Progenitor cell of endocrine pancreas (in vitro differentiated cells): ENCODE measurements around the gene DLG4. TPM values are rescaled to one million over a fixed set of nuclear protein-coding genes. Genes with fewer than 3 reads are reported as not detected.
A peak's percentile ranks its signal among the peaks of the same experiment; 100 is the strongest.
"Not testable (repeated sequence)": the region's sequence is repeated elsewhere in the genome, so short reads cannot be mapped to it uniquely, and the experiment has no call there.

Experiments
- DNase-seq: peaks from one replicate; pipeline ENCODE4 v3.0.0; 2021; ENCODE audit warnings: low spot score; ENCODE audit not compliant: unreplicated experiment
- H3K27ac Mint-ChIP-seq: 2 replicates; pipeline ENCODE4 v1.8.0; 2021; ENCODE audit warnings: mild to moderate bottlenecking, moderate library complexity, mixed read lengths
- H3K27me3 Mint-ChIP-seq: 2 replicates; pipeline ENCODE4 v1.8.0; 2021; ENCODE audit warnings: mixed read lengths
- H3K36me3 Mint-ChIP-seq: 2 replicates; pipeline ENCODE4 v1.8.0; 2022; ENCODE audit warnings: mixed read lengths; ENCODE audit not compliant: insufficient read depth
- H3K4me1 Mint-ChIP-seq: 2 replicates; pipeline ENCODE4 v1.8.0; 2021; ENCODE audit warnings: low read depth, mixed read lengths
- H3K4me3 Mint-ChIP-seq: 2 replicates; pipeline ENCODE4 v1.8.0; 2021; ENCODE audit warnings: low read depth, mild to moderate bottlenecking, moderate library complexity, mixed read lengths
- H3K9me3 Mint-ChIP-seq: 2 replicates; pipeline ENCODE4 v1.8.0; 2021; ENCODE audit warnings: low read depth, mixed read lengths
- CTCF ChIP-seq: fragments of 200-600 bp; sonication (generic); IDR thresholded peaks from one replicate; pipeline ENCODE4 v1.5.0; 2021; ENCODE audit warnings: antibody characterized with exemption, mild to moderate bottlenecking; ENCODE audit not compliant: unreplicated experiment
- total RNA-seq: library from RNA; stranded (reverse); gene quantifications from 2 replicates; pipeline ENCODE4 v1.2.1, GENCODE V29; 2021

The DLG4 gene
- total RNA-seq, 1 donor from 2014 or later, result 48.6 TPM

GRCh38 chr17:7250695-7251627 lies 31.3 kb upstream of the DLG4 start:
- peaks cover 25% of the 10 kb centered on the region for H3K4me1 Mint-ChIP-seq
- H3K27me3 Mint-ChIP-seq, result no peaks in the 10 kb centered on the region
- no peaks in the 10 kb centered on the region for H3K9me3 Mint-ChIP-seq
- peak overlapping the region; percentile 95 for H3K27ac Mint-ChIP-seq
- H3K36me3 Mint-ChIP-seq, result peaks cover 11% of the 10 kb centered on the region
- no peak for TF ChIP-seq CTCF
- DNase-seq, result no peak
- H3K4me3 Mint-ChIP-seq, result peak overlapping the region; percentile 97

- peaks cover 13% of the 10 kb centered on the region for H3K36me3 Mint-ChIP-seq
- H3K27me3 Mint-ChIP-seq, result no peaks in the 10 kb centered on the region
- no peak for TF ChIP-seq CTCF
- H3K4me1 Mint-ChIP-seq, result peaks cover 25% of the 10 kb centered on the region
- no peaks in the 10 kb centered on the region for H3K9me3 Mint-ChIP-seq
- DNase-seq, result no peak
- H3K27ac Mint-ChIP-seq, result no peak overlapping the region
- peak overlapping the region; percentile 96 for H3K4me3 Mint-ChIP-seq
Measured at GRCh38 chr17:7249830-7250229, 30.2 kb upstream of the DLG4 start.

- Mint-ChIP-seq H3K36me3 (peaks cover 12% of the 10 kb centered on the region), H3K4me1 (peaks cover 25% of the 10 kb centered on the region), H3K9me3 (no peaks in the 10 kb centered on the region), H3K27ac (peak overlapping the region; percentile 86), H3K4me3 (peak overlapping the region; percentile 61), H3K27me3 (no peaks in the 10 kb centered on the region)
- no peak for DNase-seq
- no peak for TF ChIP-seq CTCF
Measured at GRCh38 chr17:7249214-7249613, 29.6 kb upstream of the DLG4 start.

- H3K9me3 Mint-ChIP-seq, result no peaks in the 10 kb centered on the region
- H3K36me3 Mint-ChIP-seq, result peaks cover 13% of the 10 kb centered on the region
- peaks cover 24% of the 10 kb centered on the region for H3K4me1 Mint-ChIP-seq
- no peaks in the 10 kb centered on the region for H3K27me3 Mint-ChIP-seq
- no peak for DNase-seq
- H3K4me3 Mint-ChIP-seq, result no peak overlapping the region
- TF ChIP-seq CTCF, result no peak
- H3K27ac Mint-ChIP-seq, result peak overlapping the region; percentile 86
Measured at GRCh38 chr17:7248796-7249195, 29.2 kb upstream of the DLG4 start.

GRCh38 chr17:7246779-7247178 lies 27.1 kb upstream of the DLG4 start:
- peaks cover 14% of the 10 kb centered on the region for H3K36me3 Mint-ChIP-seq

GRCh38 chr17:7243838-7244237 lies 24.2 kb upstream of the DLG4 start:
- H3K9me3 Mint-ChIP-seq, DNase-seq, H3K27me3 Mint-ChIP-seq: not testable (repeated sequence)
- Mint-ChIP-seq H3K36me3 (peaks cover 20% of the 10 kb centered on the region), H3K27ac (peak overlapping the region; percentile 94), H3K4me1 (peaks cover 23% of the 10 kb centered on the region), H3K4me3 (peak overlapping the region; percentile 24)

More at GRCh38 chr17:7246779-7247178, 27.1 kb upstream of the DLG4 start:
- Mint-ChIP-seq H3K9me3 (no peaks in the 10 kb centered on the region), H3K4me3 (no peak overlapping the region), H3K27ac (peak overlapping the region; percentile 85), H3K27me3 (no peaks in the 10 kb centered on the region), H3K4me1 (peaks cover 18% of the 10 kb centered on the region)
- no peak for TF ChIP-seq CTCF
- DNase-seq, result no peak
